Psoas muscle (tissue), 8 donors: ENCODE measurements around the gene XBP1. TPM values are rescaled to one million over a fixed set of nuclear protein-coding genes. Genes with fewer than 3 reads are reported as not detected.
A peak's percentile ranks its signal among the peaks of the same experiment; 100 is the strongest.

Experiments
- ATAC-seq, 4 donors: fragments of 200-7000 bp; cut with Tn5 transposase; one replicate each; pipeline ENCODE4 v1.9.1; 2020; ENCODE audit warnings: moderate library complexity in 3 of 4, mild to moderate bottlenecking in 2 of 4
- DNase-seq, 2 donors: peaks; one replicate each; pipeline ENCODE4 v3.0.0-alpha.2; 2020
- H3K27ac ChIP-seq: fragments of 200-600 bp; one replicate; pipeline ENCODE4 v1.8.0; 2022
- H3K27me3 ChIP-seq, 3 donors: fragments of 200-600 bp in 1 of 3; one replicate each; pipeline versions ENCODE4 v1.6.1 to v1.8.0; 2013 to 2022; ENCODE audit warnings: low read length in 2 of 3, mild to moderate bottlenecking in 2 of 3, moderate library complexity in 1 of 3; ENCODE audit not compliant: insufficient read depth in 3 of 3
- H3K36me3 ChIP-seq, 2 donors: fragments of 200-600 bp in 1 of 2; one replicate each; pipeline versions ENCODE4 v1.6.1 to v1.8.0; 2013 to 2022; ENCODE audit warnings: low read depth in 1 of 2, mild to moderate bottlenecking in 1 of 2, moderate library complexity in 1 of 2; ENCODE audit not compliant: insufficient read depth in 1 of 2
- H3K4me1 ChIP-seq: fragments of 200-600 bp; one replicate; pipeline ENCODE4 v1.8.0; 2022
- H3K4me3 ChIP-seq: fragments of 200-600 bp; one replicate; pipeline ENCODE4 v1.8.0; 2022; ENCODE audit warnings: mild to moderate bottlenecking
- H3K9me3 ChIP-seq: fragments of 200-600 bp; one replicate; pipeline ENCODE4 v1.8.0; 2022
- CTCF ChIP-seq: fragments of 200-600 bp; IDR thresholded peaks from one replicate; pipeline ENCODE4 v1.8.0; 2022; ENCODE audit warnings: antibody characterized with exemption
- WGBS, 3 donors: extraction: QIAGEN DNeasy Blood & Tissue Kit; methylation state at CpG; one replicate each; pipeline versions ENCODE4 v1.1.6 to v1.1.7; 2013; 5-methylcytosine and 5-hydroxymethylcytosine counted together
- intact Hi-C, 2 donors: fragments of 100-400 bp; cut with DNase I; formaldehyde crosslinking; loops; one replicate each; pipeline versions ENCODE4 v1.11.0 to v1.14.2; 2022
- polyA plus RNA-seq, 3 donors: library from polyadenylated mRNA; stranded (reverse); fragments of 200-250 nt; gene quantifications; one replicate each; pipeline ENCODE4 v1.2.3, GENCODE V29; 2013
- total RNA-seq, 4 donors: library from RNA; stranded (reverse); fragmentation: NEBNext Ultra II Directional in 2 of 4; extraction: Animal tissue kit (Norgen Biotek cat#: 25700) in 2 of 4; gene quantifications; one replicate each; pipeline versions ENCODE4 v1.2.1 to v1.2.4, GENCODE V29; 2021 to 2023
- donor health status: healthy with polysubstance abuse.
- donor health status: DM: no; HTN: no; CAD: no; lungs with moderate emphysema.
- donor health status: Bipolar disorder and iron deficiency.
- donor health status: healthy.
- donor health status: DM: yes; HTN: yes; CAD: no.
- donor health status: DM: no; HTN: no; CAD: no.
- donor health status: DM: no; HTN: no; CAD: no.
- donor health status: DM: yes; HTN: yes; CAD: no.

XBP1 gene
- total and polyA plus RNA-seq, 7 donors, result 38.9 to 173 (median 110) TPM

- no peak overlapping the region for H3K4me3 ChIP-seq
- no peak for ATAC-seq
- no peaks in the 10 kb centered on the region for H3K9me3 ChIP-seq
- intact Hi-C loops, result loop anchor here in 1 of 2 donors (10.0 kb wide), 1 partner anchor 770 kb away; no protein-coding TSS in a partner anchor
- WGBS, 3 donors, result 73 to 75% (median 75%) methylated on average over 6 of the region's 6 CpGs
- peaks cover 24% of the 10 kb centered on the region for H3K4me1 ChIP-seq
- TF ChIP-seq CTCF, result no peak
- no peak overlapping the region for H3K27ac ChIP-seq
- no peaks in the 10 kb centered on the region for H3K36me3 ChIP-seq
- DNase-seq, result no peak
- no peaks in the 10 kb centered on the region for H3K27me3 ChIP-seq
Observed at GRCh38 chr22:28815111-28815510, 14.7 kb upstream of the XBP1 start.

GRCh38 chr22:28813772-28814518 is 13.6 kb upstream of the XBP1 start:
- no peak for TF ChIP-seq CTCF
- DNase-seq, result no peak
- peak overlapping the region; percentile 7 for H3K27ac ChIP-seq
- H3K4me1 ChIP-seq, result peaks cover 22% of the 10 kb centered on the region
- 53 to 62% (median 53%) methylated on average over 2 of the region's 2 CpGs for WGBS, 3 donors
- intact Hi-C loops, result loop anchor here in 1 of 2 donors (10.0 kb wide), 1 partner anchor 769 kb away; no protein-coding TSS in a partner anchor
- no peaks in the 10 kb centered on the region for H3K9me3 ChIP-seq
- no peak overlapping the region for H3K4me3 ChIP-seq
- H3K27me3 ChIP-seq, result no peaks in the 10 kb centered on the region
- peak; percentile 58 to 69 (median 60) for ATAC-seq
- no peaks in the 10 kb centered on the region for H3K36me3 ChIP-seq

GRCh38 chr22:28812516-28812915 is 12.1 kb upstream of the XBP1 start:
- intact Hi-C loops, result loop anchor here in 1 of 2 donors (10.0 kb wide), 1 partner anchor 768 kb away; no protein-coding TSS in a partner anchor
- peaks cover 0 to 5% of the 10 kb centered on the region in 2 donors for H3K36me3 ChIP-seq
- 30 to 44% (median 33%) methylated on average over 5 of the region's 5 CpGs for WGBS, 3 donors
- DNase-seq, result no peak
- no peak for TF ChIP-seq CTCF
- H3K27me3 ChIP-seq, result no peaks in the 10 kb centered on the region
- peaks cover 8% of the 10 kb centered on the region for H3K4me1 ChIP-seq
- H3K27ac ChIP-seq, result peak overlapping the region; percentile 7
- H3K9me3 ChIP-seq, result no peaks in the 10 kb centered on the region
- H3K4me3 ChIP-seq, result no peak overlapping the region
- ATAC-seq, result peak in 1 of 4 donors; percentile 31

DNA sequence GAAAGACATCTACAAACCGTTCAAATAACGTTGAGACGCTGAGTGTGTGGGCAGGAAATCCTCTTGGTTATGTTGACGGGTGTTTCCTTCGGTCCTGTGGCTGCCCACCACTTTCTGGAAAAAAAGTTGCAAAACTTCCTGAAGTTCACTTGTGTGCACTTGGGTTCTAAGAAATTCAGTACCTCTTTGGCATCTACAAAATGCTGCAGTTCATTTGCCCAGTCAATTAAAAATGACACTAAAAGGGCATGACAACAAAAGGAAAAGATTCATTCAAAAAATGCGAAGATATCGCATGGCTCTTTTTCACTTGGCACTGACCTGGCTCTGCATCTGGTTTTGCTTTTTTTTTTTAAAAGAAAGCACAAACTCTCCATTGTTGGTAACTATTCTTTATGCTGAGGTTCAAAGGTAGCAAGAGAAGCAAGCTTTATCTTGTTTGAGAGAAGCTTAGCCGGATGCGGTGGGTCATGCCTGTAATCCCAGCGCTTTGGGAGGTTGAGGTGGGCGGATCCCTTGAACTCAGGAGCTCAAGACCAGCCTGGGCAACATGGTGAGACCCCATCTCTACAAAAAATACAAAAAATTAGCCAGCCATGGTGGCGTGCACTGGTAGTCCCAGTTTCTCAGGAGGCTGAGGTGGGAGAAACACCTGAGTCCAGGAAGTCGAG is 10.6 kb upstream of the XBP1 start:
- ATAC-seq, result no peak
- 60 to 67% (median 63%) methylated on average over 13 of the region's 13 CpGs for WGBS, 3 donors

More for the DNA sequence above, 10.6 kb upstream of the XBP1 start:
- H3K4me3 ChIP-seq, result no peak overlapping the region
- DNase-seq, result no peak
- H3K27me3 ChIP-seq, result no peaks in the 10 kb centered on the region
- no peak overlapping the region for H3K27ac ChIP-seq
- H3K9me3 ChIP-seq, result no peaks in the 10 kb centered on the region
- peaks cover 0 to 5% of the 10 kb centered on the region in 2 donors for H3K36me3 ChIP-seq
- TF ChIP-seq CTCF, result no peak
- intact Hi-C loops, result loop anchor here in 1 of 2 donors (10.0 kb wide), 1 partner anchor 766 kb away; no protein-coding TSS in a partner anchor
- peaks cover 6% of the 10 kb centered on the region for H3K4me1 ChIP-seq
